GM21619 (cell line): ENCODE data around the gene P2RX7.

Source experiments
- ATAC-seq: cut with Tn5 transposase; IDR thresholded peaks from one replicate; pipeline ENCODE4 v1.9.1; 2021; ENCODE audit not compliant: unreplicated experiment

P2RX7 gene

GRCh38 chr12:121132601-121133481 lies at the start of gene P2RX7:
P2RX7 (plus strand) TSS chr12:121132876; CDS start chr12:121132971, 95 bp downstream.
- peak; percentile 30 for ATAC-seq

- ATAC-seq: no peak
These were observed 48.4 kb upstream of the P2RX7 start for GRCh38 chr12:121084229-121084628.

- ATAC-seq: no peak
These were observed 47.6 kb upstream of the P2RX7 start for GRCh38 chr12:121085069-121085468.

- ATAC-seq: no peak
These were observed 46.9 kb upstream of the P2RX7 start for GRCh38 chr12:121085506-121086353.

- ATAC-seq: no peak
These were observed 45.8 kb upstream of the P2RX7 start for GRCh38 chr12:121086781-121087295.

GRCh38 chr12:121087467-121088194 lies 45.0 kb upstream of the P2RX7 start:
- ATAC-seq: no peak

GRCh38 chr12:121088195-121088585 lies 44.5 kb upstream of the P2RX7 start:
- ATAC-seq: no peak

GRCh38 chr12:121089031-121089812 lies 43.5 kb upstream of the P2RX7 start:
- no peak for ATAC-seq

- ATAC-seq: no peak
These were observed 42.8 kb upstream of the P2RX7 start for GRCh38 chr12:121089813-121090430.

GRCh38 chr12:121090586-121091514 lies 41.8 kb upstream of the P2RX7 start:
- ATAC-seq: no peak

- no peak for ATAC-seq
These were observed 40.6 kb upstream of the P2RX7 start for GRCh38 chr12:121092034-121092433.

- ATAC-seq: no peak
These were observed 39.2 kb upstream of the P2RX7 start for GRCh38 chr12:121093487-121093891.

- peak; percentile 70 for ATAC-seq
These were observed 37.0 kb upstream of the P2RX7 start for GRCh38 chr12:121095544-121096198.

- no peak for ATAC-seq
These were observed 36.4 kb upstream of the P2RX7 start for GRCh38 chr12:121096199-121096798.

GRCh38 chr12:121099779-121100178 lies 32.9 kb upstream of the P2RX7 start:
- ATAC-seq: no peak

- no peak for ATAC-seq
These were observed 30.4 kb upstream of the P2RX7 start for GRCh38 chr12:121102307-121102706.

- no peak for ATAC-seq
These were observed 25.0 kb upstream of the P2RX7 start for GRCh38 chr12:121107681-121108080.

- ATAC-seq: no peak
These were observed 24.2 kb upstream of the P2RX7 start for GRCh38 chr12:121108492-121108891.
